ENCODE results near the gene PIK3R5. TPM values are rescaled to one million over a fixed set of nuclear protein-coding genes. Genes with fewer than 3 reads are reported as not detected.
A peak's percentile ranks its signal among the peaks of the same experiment; 100 is the strongest.

PIK3R5 gene
- total and polyA plus RNA-seq, 4 donors = 11.7 to 70.9 (median 35.0) TPM

- H3K36me3 ChIP-seq (ENCODE audit: control insufficient read depth in 4 of 4, insufficient read depth in 4 of 4, low read length in 4 of 4) = no peaks in the 10 kb centered on the region
- peak in 1 of 3 donors; percentile 6 for DNase-seq
- H3K27ac ChIP-seq (ENCODE audit: low read depth in 1 of 2, low read length in 1 of 2) = peak overlapping the region in 1 of 2 donors; percentile 85
- H3K9me3 ChIP-seq (ENCODE audit: control insufficient read depth in 4 of 4, insufficient read depth in 3 of 4, low read length in 3 of 4) = peaks cover 0 to 8% (median 0%) of the 10 kb centered on the region in 4 donors
- 24 to 65% methylated on average over 9 of the region's 9 CpGs for WGBS, 2 donors
- TF ChIP-seq CTCF (IDR thresholded peaks at IDR 0.05; ENCODE audit: control extremely low read depth, extremely low read depth) = no peak
- peaks cover 0 to 61% (median 25%) of the 10 kb centered on the region in 3 donors for H3K27me3 ChIP-seq (ENCODE audit: control insufficient read depth in 3 of 3, insufficient read depth in 3 of 3, low read length in 2 of 3)
- ATAC-seq (ENCODE audit: insufficient read depth, low FRiP score) = no peak
- no peak overlapping the region for H3K9ac ChIP-seq (ENCODE audit: insufficient read depth in 1 of 2, low read length in 2 of 2)
- H3K4me1 ChIP-seq (ENCODE audit: control insufficient read depth in 5 of 5, insufficient read depth in 5 of 5, low read length in 5 of 5) = peaks cover 0 to 2% (median 0%) of the 10 kb centered on the region in 5 donors
- no peak overlapping the region for H3K4me3 ChIP-seq
These were observed 1.4 kb upstream of the PIK3R5 start for GRCh38 chr17:8966926-8967325.

- H3K36me3 ChIP-seq (ENCODE audit: control insufficient read depth in 4 of 4, insufficient read depth in 4 of 4, low read length in 4 of 4) = no peaks in the 10 kb centered on the region
- DNase-seq (peak in 1 of 3 donors; percentile 12), ATAC-seq (ENCODE audit: insufficient read depth, low FRiP score) (peak; percentile 34)
- peaks cover 0 to 2% (median 0%) of the 10 kb centered on the region in 5 donors for H3K4me1 ChIP-seq (ENCODE audit: control insufficient read depth in 5 of 5, insufficient read depth in 5 of 5, low read length in 5 of 5)
- no peak overlapping the region for H3K9ac ChIP-seq (ENCODE audit: insufficient read depth in 1 of 2, low read length in 2 of 2)
- TF ChIP-seq CTCF (IDR thresholded peaks at IDR 0.05; ENCODE audit: control extremely low read depth, extremely low read depth) = no peak
- peaks cover 0 to 63% (median 25%) of the 10 kb centered on the region in 3 donors for H3K27me3 ChIP-seq (ENCODE audit: control insufficient read depth in 3 of 3, insufficient read depth in 3 of 3, low read length in 2 of 3)
- peak overlapping the region; percentile 20 for H3K4me3 ChIP-seq
- H3K9me3 ChIP-seq (ENCODE audit: control insufficient read depth in 4 of 4, insufficient read depth in 3 of 4, low read length in 3 of 4) = peaks cover 0 to 5% (median 0%) of the 10 kb centered on the region in 4 donors
- 16 to 20% methylated on average over 32 of the region's 32 CpGs for WGBS, 2 donors
- peak overlapping the region in 1 of 2 donors; percentile 96 for H3K27ac ChIP-seq (ENCODE audit: low read depth in 1 of 2, low read length in 1 of 2)
These were observed 610 bp downstream of the PIK3R5 start for GRCh38 chr17:8964801-8965393.

- Histone ChIP-seq H3K4me1 (ENCODE audit: control insufficient read depth in 5 of 5, insufficient read depth in 5 of 5, low read length in 5 of 5) (peaks cover 0 to 2% (median 0%) of the 10 kb centered on the region in 5 donors), H3K9ac (ENCODE audit: insufficient read depth in 1 of 2, low read length in 2 of 2) (no peak overlapping the region), H3K36me3 (ENCODE audit: control insufficient read depth in 4 of 4, insufficient read depth in 4 of 4, low read length in 4 of 4) (no peaks in the 10 kb centered on the region), H3K27me3 (ENCODE audit: control insufficient read depth in 3 of 3, insufficient read depth in 3 of 3, low read length in 2 of 3) (peaks cover 0 to 63% (median 25%) of the 10 kb centered on the region in 3 donors), H3K27ac (ENCODE audit: low read depth in 1 of 2, low read length in 1 of 2) (no peak overlapping the region), H3K4me3 (no peak overlapping the region), H3K9me3 (ENCODE audit: control insufficient read depth in 4 of 4, insufficient read depth in 3 of 4, low read length in 3 of 4) (peaks cover 0 to 5% (median 0%) of the 10 kb centered on the region in 4 donors)
- TF ChIP-seq CTCF (IDR thresholded peaks at IDR 0.05; ENCODE audit: control extremely low read depth, extremely low read depth) = no peak
- no peak for ATAC-seq (ENCODE audit: insufficient read depth, low FRiP score)
- 77 to 82% methylated on average over 13 of the region's 13 CpGs for WGBS, 2 donors
- no peak for DNase-seq
These were observed 1.8 kb downstream of the PIK3R5 start for GRCh38 chr17:8963647-8964258.
